ENCODE data around the gene ACRBP. TPM values are rescaled to one million over a fixed set of nuclear protein-coding genes. Genes with fewer than 3 reads are reported as not detected.

The ACRBP gene
- total and polyA plus RNA-seq, 3 donors from 2014 or later, result 172 to 715 (median 241) TPM

- intact Hi-C loops (cut with DNase I; ENCODE audit: low total_unique reads), result no loop called here
- TF ChIP-seq CTCF (IDR thresholded peaks at IDR 0.05) (no peak), POLR2A (IDR thresholded peaks at IDR 0.05) (no peak)
- peak; percentile 24 for DNase-seq
- no peak within 1 kb of the TSS for H3K4me3 ChIP-seq
- no peaks in the 10 kb centered on the region for H3K27me3 ChIP-seq
- 70 to 85% methylated on average over 14 to 18 of the region's 18 CpGs for WGBS, 2 donors
- no peaks in the 10 kb centered on the region for H3K36me3 ChIP-seq (ENCODE audit: low read depth, missing control alignments)
- H3K9me3 ChIP-seq, result no peaks in the 10 kb centered on the region
- H3K4me1 ChIP-seq, result peaks cover 26% of the 10 kb centered on the region
- no peak within 1 kb of the TSS for H3K27ac ChIP-seq
These were observed 11.2 kb downstream of the ACRBP start, which contains the start of gene LPAR5 for GRCh38 chr12:6635856-6636531. Gene LPAR5, minus strand, starts transcription at chr12:6635959. Its CDS starts 14,711 bp downstream, at chr12:6621248.

DNA sequence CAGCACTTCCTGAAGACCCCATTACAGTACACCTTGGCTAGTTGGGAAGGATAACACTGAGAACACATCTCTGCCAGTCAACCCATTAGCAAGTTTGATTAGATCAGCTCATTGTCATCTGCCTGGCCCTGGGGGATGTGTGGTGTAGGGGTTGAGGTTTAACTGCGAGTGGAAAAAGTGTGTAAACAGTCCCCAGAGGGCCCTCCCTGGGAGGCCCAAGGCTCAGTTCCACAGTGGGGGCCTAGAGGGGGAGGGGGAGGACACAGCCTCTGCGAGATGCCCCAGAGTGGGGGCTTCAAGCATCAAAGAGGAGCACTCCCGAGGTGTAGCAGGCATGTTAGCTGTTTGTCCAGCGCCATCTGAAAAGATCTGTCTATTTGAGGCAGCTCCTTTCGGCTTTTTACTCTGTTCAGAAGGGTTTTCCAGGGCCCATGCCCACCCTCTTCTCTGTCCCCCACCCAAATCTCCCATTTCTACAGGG lies 11.8 kb downstream of the ACRBP start:
- no peak overlapping the region for H3K4me3 ChIP-seq
- no peaks in the 10 kb centered on the region for H3K27me3 ChIP-seq

GRCh38 chr12:6632026-6632983 lies 14.9 kb downstream of the ACRBP start:
- WGBS, 2 donors, result 52 to 58% methylated on average over 21 of the region's 21 CpGs
- DNase-seq, result peak; percentile 47
- Histone ChIP-seq H3K9me3 (no peaks in the 10 kb centered on the region), H3K4me3 (no peak overlapping the region), H3K4me1 (peaks cover 12% of the 10 kb centered on the region), H3K27me3 (no peaks in the 10 kb centered on the region), H3K36me3 (ENCODE audit: low read depth, missing control alignments) (no peaks in the 10 kb centered on the region), H3K27ac (peak overlapping the region in 1 of 2 donors; percentile 51)
- intact Hi-C loops (cut with DNase I; ENCODE audit: low total_unique reads), result no loop called here
- TF ChIP-seq CTCF (IDR thresholded peaks at IDR 0.05) (no peak), POLR2A (IDR thresholded peaks at IDR 0.05) (no peak)

More for the DNA sequence above, 11.8 kb downstream of the ACRBP start:
- Histone ChIP-seq H3K9me3 (no peaks in the 10 kb centered on the region), H3K4me1 (peaks cover 26% of the 10 kb centered on the region), H3K27ac (no peak overlapping the region), H3K36me3 (ENCODE audit: low read depth, missing control alignments) (no peaks in the 10 kb centered on the region)
- intact Hi-C loops (cut with DNase I; ENCODE audit: low total_unique reads), result no loop called here
- no peak for DNase-seq
- TF ChIP-seq POLR2A (IDR thresholded peaks at IDR 0.05), result no peak
- no peak for TF ChIP-seq CTCF (IDR thresholded peaks at IDR 0.05)
- 67 to 92% methylated on average over 5 of the region's 5 CpGs for WGBS, 2 donors

DNA sequence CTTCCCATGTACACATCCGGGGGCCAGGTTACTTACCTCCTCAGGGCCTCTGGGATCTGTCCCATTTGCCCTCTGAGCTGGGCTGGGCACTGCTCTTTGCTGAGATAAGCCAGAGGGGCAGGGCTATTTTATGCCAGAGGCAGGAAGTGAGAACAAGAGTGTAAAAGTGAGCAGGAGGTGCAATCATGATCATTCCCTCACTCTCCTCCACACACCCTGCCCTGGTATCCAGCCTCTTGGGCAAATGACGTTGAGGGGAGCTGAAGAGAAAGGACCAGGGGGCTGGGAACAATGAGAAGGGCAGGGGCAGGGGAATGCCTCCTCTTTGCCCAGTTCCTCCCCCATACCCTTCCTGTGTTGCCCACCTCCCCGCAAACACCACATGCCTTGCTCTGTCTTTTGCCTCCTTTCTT lies 15.7 kb downstream of the ACRBP start:
- Histone ChIP-seq H3K27me3 (no peaks in the 10 kb centered on the region), H3K36me3 (ENCODE audit: low read depth, missing control alignments) (no peaks in the 10 kb centered on the region), H3K4me1 (peaks cover 12% of the 10 kb centered on the region), H3K4me3 (no peak overlapping the region), H3K9me3 (no peaks in the 10 kb centered on the region), H3K27ac (peak overlapping the region in 1 of 2 donors; percentile 51)
- TF ChIP-seq POLR2A (IDR thresholded peaks at IDR 0.05) (no peak), CTCF (IDR thresholded peaks at IDR 0.05) (no peak)
- WGBS, 2 donors, result 83 to 86% methylated on average over 2 to 3 of the region's 3 CpGs
- intact Hi-C loops (cut with DNase I; ENCODE audit: low total_unique reads), result no loop called here
- no peak for DNase-seq
